Heart right ventricle (tissue), 16 donors: ENCODE results near the gene MAML2. TPM values are rescaled to one million over a fixed set of nuclear protein-coding genes. Genes with fewer than 3 reads are reported as not detected.

Experiments used
- ATAC-seq, 8 donors: fragments of 200-7000 bp; cut with Tn5 transposase; one replicate each; pipeline ENCODE4 v1.9.1; 2020; ENCODE audit warnings: mild to moderate bottlenecking in 8 of 8, moderate library complexity in 8 of 8, moderate number of reproducible peaks in 1 of 8
- DNase-seq, 2 donors: peaks; one replicate each; pipeline ENCODE4 v3.0.0-alpha.2; 2020
- H3K27ac ChIP-seq, 10 donors: fragments of 200-600 bp; sonication (generic) in 2 of 10; one replicate each; pipeline versions ENCODE4 v1.5.0 to v1.8.0; 2020 to 2022; ENCODE audit warnings: mild to moderate bottlenecking in 3 of 10
- H3K27me3 ChIP-seq, 7 donors: fragments of 200-600 bp; one replicate each; pipeline ENCODE4 v1.8.0; 2021 to 2022; ENCODE audit warnings: mild to moderate bottlenecking in 2 of 7
- H3K36me3 ChIP-seq, 9 donors: fragments of 200-600 bp; sonication (generic) in 1 of 9; one replicate each; pipeline versions ENCODE4 v1.5.0 to v1.8.0; 2020 to 2022; ENCODE audit warnings: mild to moderate bottlenecking in 2 of 9
- H3K4me1 ChIP-seq, 9 donors: fragments of 200-600 bp; sonication (generic) in 1 of 9; one replicate each; pipeline versions ENCODE4 v1.5.0 to v1.8.0; 2020 to 2022; ENCODE audit warnings: mild to moderate bottlenecking in 4 of 9
- H3K4me3 ChIP-seq, 10 donors: fragments of 200-600 bp; sonication (generic) in 2 of 10; one replicate each; pipeline versions ENCODE4 v1.5.0 to v1.8.0; 2020 to 2022; ENCODE audit warnings: mild to moderate bottlenecking in 7 of 10, moderate library complexity in 2 of 10
- H3K9me3 ChIP-seq, 11 donors: fragments of 200-600 bp in 10 of 11; sonication (generic) in 2 of 11; one replicate each; pipeline versions ENCODE4 v1.5.0 to v1.8.0; 2013 to 2022; ENCODE audit warnings: mild to moderate bottlenecking in 2 of 11, control low read depth in 1 of 11, moderate library complexity in 1 of 11
- WGBS, 2 donors: extraction: QIAGEN DNeasy Blood & Tissue Kit; methylation state at CpG; one replicate each; pipeline ENCODE4 v1.1.7; 2013; ENCODE audit warnings: inconsistent platforms in 1 of 2; 5-methylcytosine and 5-hydroxymethylcytosine counted together
- intact Hi-C, 10 donors: fragments of 100-400 bp; cut with DNase I; formaldehyde crosslinking; loops; one replicate each; pipeline versions ENCODE4 v1.11.1 to v1.14.2; 2022
- polyA plus RNA-seq, 2 donors: library from polyadenylated mRNA; stranded (reverse); fragments of 200-250 nt; gene quantifications; one replicate each; pipeline ENCODE4 v1.2.3, GENCODE V29; 2013
- total RNA-seq, 10 donors: library from RNA; stranded (reverse); fragmentation: NEBNext Ultra II Directional in 3 of 10; extraction: Animal tissue kit (Norgen Biotek cat#: 25700) in 3 of 10; gene quantifications; one replicate each; pipeline versions ENCODE4 v1.2.1 to v1.2.4, GENCODE V29; 2021 to 2023
- TF ChIP-seq, protein P1 (sequence below), 9 donors: fragments of 200-600 bp; sonication (generic) in 2 of 9; IDR thresholded peaks; one replicate each; pipeline versions ENCODE4 v1.5.0 to v1.8.0; 2021 to 2022; ENCODE audit warnings: antibody characterized with exemption in 9 of 9, mild to moderate bottlenecking in 5 of 9, moderate library complexity in 1 of 9
- donor health status: Arrhythmogenic right ventricular cardiomyopathy.
- donor health status: ischemic (EF 13 %, LVEDD 7.1; RV severe dilation, severe dysfunction).
- donor health status: healthy with polysubstance abuse.
- donor health status: DM: no; HTN: yes; CAD: no.
- donor health status: DM: no; HTN: no; CAD: no.
- donor health status: ischemic (EF 25% LVEDD 6.9; RV normal size, moderate dysfunction).
- donor health status: ischemic (EF 25% LVEDD 5.7; RV mildly dilated, moderate dysfunction).
- donor health status: healthy.
- donor health status: DM: yes; HTN: yes; CAD: no.
- donor health status: Ischemic cardiomyopathy.
- donor health status: ischemic (EF 35%, LVEDD 5.7; RV mildly dilated, moderate dysfunction).
- donor health status: nonischemic (EF 11% LVEDD 7.7; RV severe dilation, severe dysfunction).
- donor health status: DM: yes; HTN: yes; CAD: no.
- donor health status: PGD.
- donor health status: ischemic (EF 29% LVEDD 5.4; RV normal size, mild dysfunction).
- donor health status: nonischemic (EF 23%, LVEDD 6.1; RV moderate dilation, normal function).

The MAML2 gene
- total and polyA plus RNA-seq, 12 donors, result 1.3 to 6.1 (median 4.1) TPM

DNA sequence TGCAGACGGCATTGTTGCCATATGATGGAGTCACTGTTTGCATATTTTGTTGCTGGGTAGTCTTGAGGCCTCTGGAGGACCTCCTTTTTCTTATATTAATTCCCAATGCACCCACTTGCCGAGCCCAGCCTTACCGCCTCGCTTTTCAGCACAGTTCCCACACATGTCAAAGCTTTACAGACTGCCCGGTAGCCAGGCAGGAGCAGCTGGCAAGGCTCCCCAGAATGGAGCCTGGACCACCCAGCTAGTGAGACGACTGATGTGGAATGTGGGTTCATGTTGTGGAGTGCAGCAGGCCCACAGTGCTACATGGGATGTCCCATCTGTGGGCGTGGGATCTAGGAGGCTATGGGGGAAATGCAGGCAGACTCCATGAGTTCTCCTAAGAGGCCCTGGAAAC lies 319.7 kb downstream of the MAML2 start:
- TF ChIP-seq, protein P1, sequence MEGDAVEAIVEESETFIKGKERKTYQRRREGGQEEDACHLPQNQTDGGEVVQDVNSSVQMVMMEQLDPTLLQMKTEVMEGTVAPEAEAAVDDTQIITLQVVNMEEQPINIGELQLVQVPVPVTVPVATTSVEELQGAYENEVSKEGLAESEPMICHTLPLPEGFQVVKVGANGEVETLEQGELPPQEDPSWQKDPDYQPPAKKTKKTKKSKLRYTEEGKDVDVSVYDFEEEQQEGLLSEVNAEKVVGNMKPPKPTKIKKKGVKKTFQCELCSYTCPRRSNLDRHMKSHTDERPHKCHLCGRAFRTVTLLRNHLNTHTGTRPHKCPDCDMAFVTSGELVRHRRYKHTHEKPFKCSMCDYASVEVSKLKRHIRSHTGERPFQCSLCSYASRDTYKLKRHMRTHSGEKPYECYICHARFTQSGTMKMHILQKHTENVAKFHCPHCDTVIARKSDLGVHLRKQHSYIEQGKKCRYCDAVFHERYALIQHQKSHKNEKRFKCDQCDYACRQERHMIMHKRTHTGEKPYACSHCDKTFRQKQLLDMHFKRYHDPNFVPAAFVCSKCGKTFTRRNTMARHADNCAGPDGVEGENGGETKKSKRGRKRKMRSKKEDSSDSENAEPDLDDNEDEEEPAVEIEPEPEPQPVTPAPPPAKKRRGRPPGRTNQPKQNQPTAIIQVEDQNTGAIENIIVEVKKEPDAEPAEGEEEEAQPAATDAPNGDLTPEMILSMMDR (IDR thresholded peaks at IDR 0.05), result no peak
- H3K27ac ChIP-seq, result no peak overlapping the region
- H3K4me3 ChIP-seq, result no peak overlapping the region
- 79 to 88% methylated on average over 7 of the region's 7 CpGs for WGBS, 2 donors
- H3K4me1 ChIP-seq, result no peaks in the 10 kb centered on the region
- DNase-seq (no peak), ATAC-seq (no peak)
- intact Hi-C loops, result no loop called here
- H3K9me3 ChIP-seq, result no peaks in the 10 kb centered on the region
- no peaks in the 10 kb centered on the region for H3K27me3 ChIP-seq
- H3K36me3 ChIP-seq, result peaks cover 0 to 7% (median 0%) of the 10 kb centered on the region in 9 donors

DNA sequence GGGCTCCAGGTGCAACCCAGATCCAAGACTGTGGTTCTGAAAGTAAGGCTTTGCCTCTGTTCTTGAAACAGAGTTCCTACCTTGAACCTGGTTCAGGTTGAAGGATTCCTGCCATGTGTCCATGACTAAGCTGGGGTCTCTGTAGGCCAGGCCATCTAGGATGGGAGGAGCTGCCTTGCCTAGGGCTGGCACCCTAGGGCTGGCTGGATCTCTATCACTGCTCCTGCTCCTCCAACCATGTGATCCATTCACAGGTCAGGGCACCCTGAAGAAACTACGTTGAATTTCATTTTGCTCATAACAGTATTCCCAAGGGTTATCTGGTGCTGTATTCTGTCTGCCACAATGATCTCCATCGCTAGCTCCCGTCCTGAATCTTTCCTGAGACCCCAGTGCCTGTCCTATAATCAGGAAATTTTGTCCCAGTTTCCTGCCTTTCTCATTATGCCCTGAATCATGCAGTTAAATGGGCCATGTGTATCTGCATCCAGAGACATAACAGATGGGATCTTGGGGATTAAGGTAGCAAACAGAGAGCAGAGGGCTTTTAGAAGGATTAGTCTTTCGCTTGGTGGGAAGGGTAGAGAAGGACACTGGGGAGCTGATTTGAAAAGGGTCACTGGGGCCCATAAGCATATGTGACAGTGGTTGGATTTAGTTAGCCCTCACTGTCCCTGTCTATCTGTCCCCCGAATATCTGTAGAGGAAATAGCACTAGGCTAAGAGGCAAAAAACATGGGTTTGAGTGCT lies 320.9 kb downstream of the MAML2 start:
- TF ChIP-seq, protein P1 (IDR thresholded peaks at IDR 0.05), result no peak
- no peak overlapping the region for H3K4me3 ChIP-seq
- H3K4me1 ChIP-seq, result peaks cover 0 to 3% (median 0%) of the 10 kb centered on the region in 9 donors
- H3K36me3 ChIP-seq, result peaks cover 0 to 7% (median 0%) of the 10 kb centered on the region in 9 donors
- H3K9me3 ChIP-seq, result no peaks in the 10 kb centered on the region
- no peak for ATAC-seq
- DNase-seq, result no peak
- WGBS, 2 donors, result 91 to 92% methylated on average over 5 of the region's 5 CpGs
- intact Hi-C loops, result no loop called here
- H3K27ac ChIP-seq, result no peak overlapping the region
- H3K27me3 ChIP-seq, result no peaks in the 10 kb centered on the region

- Histone ChIP-seq H3K4me1 (peaks cover 0 to 3% (median 0%) of the 10 kb centered on the region in 9 donors), H3K9me3 (no peaks in the 10 kb centered on the region), H3K27ac (no peak overlapping the region), H3K27me3 (no peaks in the 10 kb centered on the region), H3K4me3 (no peak overlapping the region), H3K36me3 (peaks cover 0 to 7% (median 0%) of the 10 kb centered on the region in 9 donors)
- ATAC-seq (no peak), DNase-seq (no peak)
- intact Hi-C loops, result no loop called here
- TF ChIP-seq, protein P1 (IDR thresholded peaks at IDR 0.05), result no peak
- 86 to 90% methylated on average over 8 of the region's 8 CpGs for WGBS, 2 donors
These were observed 322.9 kb downstream of the MAML2 start for GRCh38 chr11:96019810-96020747.

- TF ChIP-seq, protein P1 (IDR thresholded peaks at IDR 0.05), result no peak
- Histone ChIP-seq H3K4me3 (no peak overlapping the region), H3K27me3 (no peaks in the 10 kb centered on the region), H3K36me3 (peaks cover 0 to 7% (median 0%) of the 10 kb centered on the region in 9 donors), H3K27ac (no peak overlapping the region), H3K4me1 (peaks cover 0 to 8% (median 0%) of the 10 kb centered on the region in 9 donors), H3K9me3 (no peaks in the 10 kb centered on the region)
- DNase-seq (no peak), ATAC-seq (no peak)
- intact Hi-C loops, result no loop called here
These were observed 323.7 kb downstream of the MAML2 start for GRCh38 chr11:96019281-96019680.
